Heart left ventricle (tissue), 16 donors: Measurements from ENCODE around the gene GPR180. TPM values are rescaled to one million over a fixed set of nuclear protein-coding genes. Genes with fewer than 3 reads are reported as not detected.
"Not testable (repeated sequence)": the region's sequence is repeated elsewhere in the genome, so short reads cannot be mapped to it uniquely, and the experiment has no call there.

ENCODE experiments used
- ATAC-seq, 4 donors: fragments of 200-7000 bp; cut with Tn5 transposase; one replicate each; pipeline ENCODE4 v1.9.1; 2020 to 2022; ENCODE audit warnings: moderate library complexity in 4 of 4, mild to moderate bottlenecking in 3 of 4, moderate number of reproducible peaks in 1 of 4
- DNase-seq, 5 donors: peaks; one replicate each; pipeline ENCODE4 v3.0.0-alpha.2; 2020
- H3K27ac ChIP-seq, 12 donors: fragments of 200-600 bp; sonication (generic) in 4 of 12; one replicate each; pipeline versions ENCODE4 v1.5.0 to v1.8.0; 2016 to 2022; ENCODE audit warnings: mild to moderate bottlenecking in 2 of 12
- H3K27me3 ChIP-seq, 9 donors: fragments of 200-600 bp; sonication (generic) in 2 of 9; one replicate each; pipeline versions ENCODE4 v1.5.1 to v1.8.0; 2016 to 2022; ENCODE audit warnings: mild to moderate bottlenecking in 3 of 9
- H3K36me3 ChIP-seq, 9 donors: fragments of 200-600 bp; sonication (generic) in 2 of 9; one replicate each; pipeline versions ENCODE4 v1.5.0 to v1.8.0; 2018 to 2022; ENCODE audit warnings: mild to moderate bottlenecking in 2 of 9
- H3K4me1 ChIP-seq, 12 donors: fragments of 200-600 bp; sonication (generic) in 4 of 12; one replicate each; pipeline versions ENCODE4 v1.5.0 to v1.8.0; 2016 to 2022; ENCODE audit warnings: mild to moderate bottlenecking in 3 of 12
- H3K4me3 ChIP-seq, 12 donors: fragments of 200-600 bp; sonication (generic) in 4 of 12; one replicate each; pipeline versions ENCODE4 v1.5.0 to v1.8.0; 2017 to 2022; ENCODE audit warnings: mild to moderate bottlenecking in 9 of 12, moderate library complexity in 4 of 12
- H3K9me3 ChIP-seq, 12 donors: fragments of 200-600 bp; sonication (generic) in 4 of 12; one replicate each; pipeline versions ENCODE4 v1.5.0 to v1.8.0; 2016 to 2022; ENCODE audit warnings: mild to moderate bottlenecking in 1 of 12
- POLR2A ChIP-seq, 2 donors: fragments of 450-650 bp; IDR thresholded peaks; one replicate each; pipeline ENCODE4 v1.6.1; 2017; ENCODE audit warnings: antibody characterized with exemption in 2 of 2, mild to moderate bottlenecking in 2 of 2, moderate library complexity in 2 of 2
- WGBS, 4 donors: extraction: QIAGEN DNeasy Blood & Tissue Kit in 2 of 4; methylation state at CpG; one replicate each; pipeline versions ENCODE4 v1.1.5 to v1.1.7; 2013 to 2018; 5-methylcytosine and 5-hydroxymethylcytosine counted together
- intact Hi-C, 10 donors: fragments of 100-400 bp; cut with DNase I; formaldehyde crosslinking; loops; one replicate each; pipeline versions ENCODE4 v1.11.1 to v1.14.2; 2022
- polyA plus RNA-seq, 2 donors: library from polyadenylated mRNA; stranded (reverse); fragments of 200-250 nt; gene quantifications; one replicate each; pipeline ENCODE4 v1.2.3, GENCODE V29; 2013
- total RNA-seq, 9 donors: library from RNA; depleted of rRNA in 2 of 9; stranded (reverse); fragments of >200 nt in 2 of 9; fragmentation: NEBNext Ultra II Directional in 3 of 9; extraction: Animal tissue kit (Norgen Biotek cat#: 25700) in 3 of 9; gene quantifications; one replicate each; pipeline versions ENCODE4 v1.1.0 to v1.2.4, GENCODE V29; 2016 to 2023
- TF ChIP-seq, protein P1 (sequence below), 12 donors: fragments of 200-600 bp; sonication (generic) in 4 of 12; IDR thresholded peaks; one replicate each; pipeline versions ENCODE4 v1.5.0 to v1.8.0; 2018 to 2022; ENCODE audit warnings: antibody characterized with exemption in 12 of 12, mild to moderate bottlenecking in 5 of 12
- donor health status: ischemic (EF 13 %, LVEDD 7.1; RV severe dilation, severe dysfunction).
- donor health status: healthy with polysubstance abuse.
- donor health status: DM: no; HTN: yes; CAD: no.
- donor health status: DM: no; HTN: no; CAD: no.
- donor health status: ischemic (EF 25% LVEDD 6.9; RV normal size, moderate dysfunction).
- donor health status: ischemic (EF 25% LVEDD 5.7; RV mildly dilated, moderate dysfunction).
- donor health status: healthy.
- donor health status: DM: yes; HTN: yes; CAD: no.
- donor health status: ischemic (EF 35%, LVEDD 5.7; RV mildly dilated, moderate dysfunction).
- donor health status: nonischemic (EF 11% LVEDD 7.7; RV severe dilation, severe dysfunction).
- donor health status: DM: yes; HTN: yes; CAD: no.
- donor health status: PGD.
- donor health status: ischemic (EF 29% LVEDD 5.4; RV normal size, mild dysfunction).
- donor health status: nonischemic (EF 23%, LVEDD 6.1; RV moderate dilation, normal function).

The GPR180 gene
- total and polyA plus RNA-seq, 11 donors, result 0.99 to 6.4 (median 3.7) TPM

DNA sequence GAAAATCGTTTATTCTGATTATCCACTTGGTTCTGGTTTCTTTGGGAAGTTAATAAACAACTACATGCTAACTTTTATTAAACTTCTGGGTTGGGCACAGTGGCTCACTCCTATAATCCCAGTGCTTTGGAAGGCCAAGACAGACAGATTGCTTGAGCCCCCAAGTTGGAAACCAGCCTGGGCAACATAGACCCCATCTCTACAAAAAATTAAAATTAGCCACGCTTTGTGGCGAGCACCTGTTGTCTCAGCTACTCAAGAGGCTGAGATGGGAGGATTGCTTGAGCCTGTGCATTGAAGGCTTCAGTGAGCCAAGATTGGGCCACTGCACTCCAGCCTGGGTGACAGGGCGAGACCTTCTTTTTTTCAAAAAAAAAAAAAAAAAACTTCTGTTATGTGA is 21.7 kb downstream of the GPR180 start:
- Histone ChIP-seq H3K27me3 (no peaks in the 10 kb centered on the region), H3K36me3 (peaks cover 0 to 99% (median 72%) of the 10 kb centered on the region in 9 donors), H3K27ac (no peak overlapping the region), H3K4me1 (no peaks in the 10 kb centered on the region), H3K4me3 (no peak overlapping the region), H3K9me3 (no peaks in the 10 kb centered on the region)
- no peak for DNase-seq
- intact Hi-C loops, result no loop called here
- no peak for TF ChIP-seq POLR2A (IDR thresholded peaks at IDR 0.05)
- TF ChIP-seq, protein P1, sequence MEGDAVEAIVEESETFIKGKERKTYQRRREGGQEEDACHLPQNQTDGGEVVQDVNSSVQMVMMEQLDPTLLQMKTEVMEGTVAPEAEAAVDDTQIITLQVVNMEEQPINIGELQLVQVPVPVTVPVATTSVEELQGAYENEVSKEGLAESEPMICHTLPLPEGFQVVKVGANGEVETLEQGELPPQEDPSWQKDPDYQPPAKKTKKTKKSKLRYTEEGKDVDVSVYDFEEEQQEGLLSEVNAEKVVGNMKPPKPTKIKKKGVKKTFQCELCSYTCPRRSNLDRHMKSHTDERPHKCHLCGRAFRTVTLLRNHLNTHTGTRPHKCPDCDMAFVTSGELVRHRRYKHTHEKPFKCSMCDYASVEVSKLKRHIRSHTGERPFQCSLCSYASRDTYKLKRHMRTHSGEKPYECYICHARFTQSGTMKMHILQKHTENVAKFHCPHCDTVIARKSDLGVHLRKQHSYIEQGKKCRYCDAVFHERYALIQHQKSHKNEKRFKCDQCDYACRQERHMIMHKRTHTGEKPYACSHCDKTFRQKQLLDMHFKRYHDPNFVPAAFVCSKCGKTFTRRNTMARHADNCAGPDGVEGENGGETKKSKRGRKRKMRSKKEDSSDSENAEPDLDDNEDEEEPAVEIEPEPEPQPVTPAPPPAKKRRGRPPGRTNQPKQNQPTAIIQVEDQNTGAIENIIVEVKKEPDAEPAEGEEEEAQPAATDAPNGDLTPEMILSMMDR (IDR thresholded peaks at IDR 0.05), result no peak
- WGBS, 4 donors, result 74 to 99% (median 87%) methylated on average over 4 of the region's 4 CpGs
- no peak for ATAC-seq

DNA sequence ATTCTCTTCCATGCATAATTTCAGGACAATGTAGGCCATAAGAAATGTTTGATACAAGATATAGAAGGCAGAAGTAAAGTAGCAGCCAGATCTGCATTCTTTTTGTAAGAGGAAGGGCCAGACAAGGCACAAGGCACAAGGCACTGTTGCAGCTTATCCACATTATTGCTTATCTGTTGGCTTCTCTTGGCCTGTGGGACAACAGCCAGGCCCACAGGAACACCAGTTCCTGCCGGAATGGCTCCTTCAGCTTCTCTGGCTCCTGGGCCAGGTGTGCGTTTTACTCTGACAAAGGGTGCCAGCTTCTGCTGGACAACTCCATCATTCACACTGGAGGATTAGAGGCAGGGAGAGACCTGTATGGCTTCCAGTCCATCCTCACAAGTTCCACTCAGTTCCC is 29.2 kb downstream of the GPR180 start:
- 45 to 68% (median 52%) methylated on average over 2 of the region's 2 CpGs for WGBS, 4 donors
- DNase-seq (no peak), ATAC-seq (no peak)
- Histone ChIP-seq H3K9me3 (no peaks in the 10 kb centered on the region), H3K27me3 (no peaks in the 10 kb centered on the region), H3K36me3 (peaks cover 0 to 51% (median 16%) of the 10 kb centered on the region in 9 donors), H3K27ac (no peak overlapping the region), H3K4me1 (peaks cover 0 to 6% (median 0%) of the 10 kb centered on the region in 12 donors), H3K4me3 (no peak overlapping the region)
- intact Hi-C loops, result no loop called here
- TF ChIP-seq, protein P1 (IDR thresholded peaks at IDR 0.05), result no peak
- no peak for TF ChIP-seq POLR2A (IDR thresholded peaks at IDR 0.05)

DNA sequence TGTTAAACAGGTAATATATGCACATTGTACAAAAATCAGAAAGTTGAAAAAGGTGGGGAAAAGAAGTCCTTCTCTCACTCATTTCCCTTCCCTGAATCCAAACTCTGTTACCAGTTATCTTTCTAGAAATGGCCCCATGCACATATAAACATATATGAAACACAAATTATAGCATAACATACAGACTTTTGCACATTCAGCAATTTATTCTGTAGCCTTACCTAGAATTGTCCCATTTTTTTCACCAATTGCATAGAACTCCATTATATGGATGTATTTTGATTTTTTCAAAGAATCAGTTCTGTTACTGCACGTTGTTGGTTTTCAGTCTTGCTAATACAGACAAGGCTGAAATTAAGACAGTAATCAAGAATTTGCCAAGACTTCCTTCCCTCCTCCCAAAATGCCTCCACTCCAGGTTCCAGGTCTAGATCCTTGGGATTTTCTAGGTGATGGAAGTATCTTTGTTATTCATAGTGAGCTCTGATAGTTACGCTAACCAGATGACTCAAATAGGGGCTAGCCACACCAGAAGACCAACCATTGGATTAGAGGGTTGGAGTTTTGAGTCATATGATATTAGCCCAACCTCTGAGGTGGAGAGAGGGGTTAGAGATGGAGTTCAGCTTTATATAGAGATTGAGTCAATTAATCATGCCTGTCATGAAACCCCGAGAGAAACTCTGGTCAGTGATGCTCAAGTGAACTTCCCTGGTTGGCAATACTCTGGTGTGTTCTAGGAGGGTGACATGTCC is 30.7 kb downstream of the GPR180 start:
- 97 to 99% (median 97%) methylated on average over 3 of the region's 3 CpGs for WGBS, 4 donors
- intact Hi-C loops, result no loop called here
- H3K36me3 ChIP-seq, result peaks cover 0 to 36% (median 8%) of the 10 kb centered on the region in 9 donors
- no peak overlapping the region for H3K4me3 ChIP-seq
- no peaks in the 10 kb centered on the region for H3K27me3 ChIP-seq
- H3K9me3 ChIP-seq, result peaks cover 0 to under 1% (median 0%) of the 10 kb centered on the region in 12 donors
- H3K27ac ChIP-seq, result no peak overlapping the region
- H3K4me1 ChIP-seq, result peaks cover 0 to 6% (median 0%) of the 10 kb centered on the region in 12 donors
- TF ChIP-seq POLR2A (IDR thresholded peaks at IDR 0.05), result no peak
- TF ChIP-seq, protein P1 (IDR thresholded peaks at IDR 0.05), result no peak
- ATAC-seq (no peak), DNase-seq (no peak)

DNA sequence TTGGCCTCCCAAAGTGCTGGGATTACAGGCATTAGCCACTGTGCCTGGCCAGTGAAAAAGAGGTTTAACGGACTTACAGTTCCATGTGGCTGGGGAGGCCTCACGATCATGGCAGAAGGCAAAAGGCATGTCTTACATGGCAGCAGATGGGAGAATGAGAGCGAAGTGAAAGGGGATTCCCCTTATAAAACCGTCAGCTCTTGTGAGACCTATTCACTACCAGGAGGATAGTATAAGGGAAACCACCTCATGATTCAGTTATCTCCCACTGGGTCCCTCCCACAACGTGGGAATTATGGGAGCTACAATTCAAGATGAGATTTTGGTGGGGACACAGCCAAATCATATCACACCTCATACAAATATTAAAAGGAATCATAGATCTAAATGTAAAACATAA is 34.4 kb downstream of the GPR180 start:
- intact Hi-C loops, H3K27me3 ChIP-seq, H3K36me3 ChIP-seq, H3K4me1 ChIP-seq, H3K4me3 ChIP-seq, DNase-seq, ATAC-seq, H3K9me3 ChIP-seq, H3K27ac ChIP-seq: not testable (repeated sequence)
- 80 to 88% (median 83%) methylated on average over 5 of the region's 5 CpGs for WGBS, 4 donors
